ENCODE measurements around the gene MT1HL1.

Gene MT1HL1

DNA sequence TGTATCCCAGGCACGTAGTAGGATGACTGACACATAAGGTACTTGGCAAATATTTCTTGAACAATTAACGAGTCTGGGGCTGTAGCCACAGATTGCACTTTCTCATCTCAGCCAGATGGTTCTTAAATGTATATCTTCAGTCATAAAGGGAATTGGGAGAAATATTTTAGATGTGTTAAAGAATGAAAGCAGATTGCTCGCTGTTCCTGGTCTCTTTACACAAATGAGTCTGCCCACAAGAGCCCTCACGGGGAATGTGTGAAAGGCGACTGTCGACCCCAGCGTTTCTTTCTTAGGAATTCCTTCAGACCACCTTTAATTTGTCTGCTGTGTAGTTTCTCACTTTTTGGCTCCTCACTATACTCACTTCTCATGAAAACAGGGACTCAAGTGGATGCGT is 725 bp downstream of the MT1HL1 start:
- TF ChIP-seq, protein P1, sequence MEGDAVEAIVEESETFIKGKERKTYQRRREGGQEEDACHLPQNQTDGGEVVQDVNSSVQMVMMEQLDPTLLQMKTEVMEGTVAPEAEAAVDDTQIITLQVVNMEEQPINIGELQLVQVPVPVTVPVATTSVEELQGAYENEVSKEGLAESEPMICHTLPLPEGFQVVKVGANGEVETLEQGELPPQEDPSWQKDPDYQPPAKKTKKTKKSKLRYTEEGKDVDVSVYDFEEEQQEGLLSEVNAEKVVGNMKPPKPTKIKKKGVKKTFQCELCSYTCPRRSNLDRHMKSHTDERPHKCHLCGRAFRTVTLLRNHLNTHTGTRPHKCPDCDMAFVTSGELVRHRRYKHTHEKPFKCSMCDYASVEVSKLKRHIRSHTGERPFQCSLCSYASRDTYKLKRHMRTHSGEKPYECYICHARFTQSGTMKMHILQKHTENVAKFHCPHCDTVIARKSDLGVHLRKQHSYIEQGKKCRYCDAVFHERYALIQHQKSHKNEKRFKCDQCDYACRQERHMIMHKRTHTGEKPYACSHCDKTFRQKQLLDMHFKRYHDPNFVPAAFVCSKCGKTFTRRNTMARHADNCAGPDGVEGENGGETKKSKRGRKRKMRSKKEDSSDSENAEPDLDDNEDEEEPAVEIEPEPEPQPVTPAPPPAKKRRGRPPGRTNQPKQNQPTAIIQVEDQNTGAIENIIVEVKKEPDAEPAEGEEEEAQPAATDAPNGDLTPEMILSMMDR (IDR thresholded peaks at IDR 0.05; ENCODE audit: low read depth, low read length), result no peak
- TF ChIP-seq MYC (IDR thresholded peaks at IDR 0.05; ENCODE audit: low read depth, low read length) (no peak), POLR2A (IDR thresholded peaks at IDR 0.05; ENCODE audit: extremely low read depth, insufficient read length) (no peak)
- TF ChIP-seq, protein P2, sequence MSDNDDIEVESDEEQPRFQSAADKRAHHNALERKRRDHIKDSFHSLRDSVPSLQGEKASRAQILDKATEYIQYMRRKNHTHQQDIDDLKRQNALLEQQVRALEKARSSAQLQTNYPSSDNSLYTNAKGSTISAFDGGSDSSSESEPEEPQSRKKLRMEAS (IDR thresholded peaks at IDR 0.05; ENCODE audit: low read depth, low read length), result no peak
- no peak for DNase-seq (ENCODE audit: low read depth)
- no peak overlapping the region for H3K4me3 ChIP-seq (ENCODE audit: low read depth, low read length)

DNA sequence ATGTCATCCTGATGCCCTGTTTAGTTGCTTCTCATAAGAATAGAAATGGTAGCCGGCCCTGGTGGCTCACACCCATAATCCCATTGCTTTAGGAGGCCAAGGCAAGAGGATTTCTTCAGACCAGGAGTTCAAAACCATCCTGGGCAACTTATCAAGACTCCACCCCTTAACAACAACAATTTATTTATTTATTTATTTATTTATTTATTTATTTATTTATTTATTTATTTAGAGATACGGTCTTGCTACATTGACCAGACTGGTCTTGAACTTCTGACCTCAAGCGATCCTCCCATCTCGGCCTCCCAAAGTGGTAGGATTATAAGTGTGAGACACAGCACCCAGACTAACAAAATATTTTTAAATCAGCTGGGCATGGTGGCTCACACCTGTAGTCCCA is 4.0 kb downstream of the MT1HL1 start:
- no peak overlapping the region for H3K4me3 ChIP-seq (ENCODE audit: low read depth, low read length)
- DNase-seq (ENCODE audit: low read depth), result no peak
- TF ChIP-seq, protein P2 (IDR thresholded peaks at IDR 0.05; ENCODE audit: low read depth, low read length), result no peak
- no peak for TF ChIP-seq POLR2A (IDR thresholded peaks at IDR 0.05; ENCODE audit: extremely low read depth, insufficient read length)

DNA sequence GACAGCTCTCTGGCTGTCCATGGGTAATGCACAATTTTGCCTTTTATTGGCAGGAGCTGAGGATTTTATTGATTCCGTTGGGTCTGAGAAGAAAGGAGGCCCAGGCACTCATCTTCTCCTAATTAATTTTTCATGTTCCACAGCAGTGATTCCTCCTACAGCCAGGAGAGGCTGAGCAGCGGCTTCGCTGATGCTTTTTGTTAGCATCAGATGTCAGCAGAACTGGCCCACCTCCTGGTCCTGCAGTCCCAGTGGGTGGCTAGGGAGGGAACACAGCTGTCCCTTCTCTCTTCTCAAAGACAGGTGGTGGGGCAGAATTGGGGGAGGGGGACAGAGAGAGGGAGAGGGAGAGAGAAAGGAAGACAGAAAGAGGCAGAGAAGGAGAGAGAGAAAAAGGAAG is 5.7 kb downstream of the MT1HL1 start:
- DNase-seq (ENCODE audit: low read depth), result no peak
- H3K4me3 ChIP-seq (ENCODE audit: low read depth, low read length), result no peak overlapping the region
- TF ChIP-seq, protein P2 (IDR thresholded peaks at IDR 0.05; ENCODE audit: low read depth, low read length), result no peak
- TF ChIP-seq, protein P1 (IDR thresholded peaks at IDR 0.05; ENCODE audit: low read depth, low read length), result no peak
- TF ChIP-seq MYC (IDR thresholded peaks at IDR 0.05; ENCODE audit: low read depth, low read length) (no peak), POLR2A (IDR thresholded peaks at IDR 0.05; ENCODE audit: extremely low read depth, insufficient read length) (no peak)

DNA sequence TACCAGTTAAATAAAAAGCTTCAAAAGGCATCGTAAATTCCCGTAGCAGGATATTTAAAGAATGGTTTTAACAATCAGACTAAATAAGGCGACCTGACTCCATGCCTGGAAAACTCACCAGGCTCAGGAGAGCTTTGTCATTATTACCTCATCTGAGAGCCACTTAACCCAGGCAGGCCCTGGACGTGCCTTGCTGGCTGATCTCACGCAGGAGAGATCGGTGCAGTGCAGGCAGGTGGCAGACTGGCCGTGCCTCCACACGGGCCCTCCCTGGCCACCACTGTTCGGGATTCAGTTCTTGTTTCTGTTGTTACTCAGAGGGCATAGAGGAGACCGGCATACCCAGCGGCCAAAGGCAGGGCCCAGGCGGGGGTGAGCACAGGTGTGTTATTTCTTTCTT is 6.4 kb downstream of the MT1HL1 start:
- TF ChIP-seq, protein P2 (IDR thresholded peaks at IDR 0.05; ENCODE audit: low read depth, low read length), result no peak
- no peak for TF ChIP-seq MYC (IDR thresholded peaks at IDR 0.05; ENCODE audit: low read depth, low read length)
- TF ChIP-seq, protein P1 (IDR thresholded peaks at IDR 0.05; ENCODE audit: low read depth, low read length), result no peak
- no peak for TF ChIP-seq POLR2A (IDR thresholded peaks at IDR 0.05; ENCODE audit: extremely low read depth, insufficient read length)
- no peak for DNase-seq (ENCODE audit: low read depth)
- H3K4me3 ChIP-seq (ENCODE audit: low read depth, low read length), result no peak overlapping the region

DNA sequence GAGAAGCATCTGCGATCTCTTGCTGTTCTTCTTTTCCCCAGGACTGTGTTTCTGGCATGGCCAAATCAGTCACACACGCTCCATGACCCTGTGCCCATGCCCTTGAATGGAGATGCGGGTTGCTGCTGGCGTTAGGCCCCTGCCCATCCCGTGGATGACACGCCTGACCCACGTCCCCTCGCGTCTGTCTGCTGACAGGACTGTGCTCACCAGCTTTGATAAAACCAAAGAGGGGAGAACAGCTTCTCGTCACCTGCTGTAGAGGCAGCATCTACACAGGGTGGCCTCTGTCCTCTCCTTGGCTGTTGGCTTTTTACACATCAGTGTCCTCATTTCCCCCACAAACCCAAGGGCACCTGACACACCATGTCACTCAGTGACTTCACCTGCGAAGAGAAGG is 6.9 kb downstream of the MT1HL1 start:
- no peak for DNase-seq (ENCODE audit: low read depth)
- no peak for TF ChIP-seq POLR2A (IDR thresholded peaks at IDR 0.05; ENCODE audit: extremely low read depth, insufficient read length)
- TF ChIP-seq, protein P1 (IDR thresholded peaks at IDR 0.05; ENCODE audit: low read depth, low read length), result no peak
- TF ChIP-seq, protein P2 (IDR thresholded peaks at IDR 0.05; ENCODE audit: low read depth, low read length), result no peak
- no peak for TF ChIP-seq MYC (IDR thresholded peaks at IDR 0.05; ENCODE audit: low read depth, low read length)
- H3K4me3 ChIP-seq (ENCODE audit: low read depth, low read length), result no peak overlapping the region

DNA sequence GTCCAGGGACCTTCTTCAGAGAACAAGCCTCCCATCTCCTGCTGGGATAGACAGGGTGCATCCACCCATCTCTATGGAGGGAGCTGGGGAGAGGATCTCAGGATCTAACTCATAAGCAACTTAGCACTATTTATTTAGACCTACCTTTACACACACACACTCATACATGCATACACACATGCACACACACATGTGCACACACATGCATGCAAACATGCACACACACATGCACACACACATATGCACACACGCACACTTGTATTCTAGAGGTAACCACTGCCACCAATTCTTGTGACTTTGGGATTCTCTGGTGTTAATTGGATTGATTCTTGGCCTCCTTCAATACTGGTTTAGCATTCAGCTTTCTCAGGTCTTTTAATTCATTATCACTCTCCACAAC is 9.8 kb downstream of the MT1HL1 start:
- no peak for DNase-seq (ENCODE audit: low read depth)
- H3K4me3 ChIP-seq (ENCODE audit: low read depth, low read length), result no peak overlapping the region
- TF ChIP-seq MYC (IDR thresholded peaks at IDR 0.05; ENCODE audit: low read depth, low read length) (no peak), POLR2A (IDR thresholded peaks at IDR 0.05; ENCODE audit: extremely low read depth, insufficient read length) (no peak)
- TF ChIP-seq, protein P1 (IDR thresholded peaks at IDR 0.05; ENCODE audit: low read depth, low read length), result no peak
- TF ChIP-seq, protein P2 (IDR thresholded peaks at IDR 0.05; ENCODE audit: low read depth, low read length), result no peak

Measured in NB4 (cell line).